GM18861 (cell line): ENCODE results near the gene MCL1.

Experiments
- ATAC-seq: cut with Tn5 transposase; IDR thresholded peaks from one replicate; pipeline ENCODE4 v1.9.1; 2021; ENCODE audit not compliant: unreplicated experiment

Gene MCL1

DNA sequence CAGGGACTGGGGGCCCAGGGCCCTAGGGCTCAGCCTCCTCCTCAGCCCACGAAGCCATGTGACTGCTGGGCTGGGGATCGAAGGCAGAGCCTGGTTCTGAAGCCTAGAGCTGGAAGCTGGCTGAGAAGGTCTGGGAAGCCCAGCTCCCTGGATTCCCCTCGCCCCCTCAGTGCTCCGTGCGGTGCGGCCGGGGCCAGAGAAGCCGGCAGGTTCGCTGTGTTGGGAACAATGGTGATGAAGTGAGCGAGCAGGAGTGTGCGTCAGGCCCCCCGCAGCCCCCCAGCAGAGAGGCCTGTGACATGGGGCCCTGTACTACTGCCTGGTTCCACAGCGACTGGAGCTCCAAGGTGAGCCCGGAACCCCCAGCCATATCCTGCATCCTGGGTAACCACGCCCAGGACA is 21.1 kb downstream of the MCL1 start:
- ATAC-seq = no peak

DNA sequence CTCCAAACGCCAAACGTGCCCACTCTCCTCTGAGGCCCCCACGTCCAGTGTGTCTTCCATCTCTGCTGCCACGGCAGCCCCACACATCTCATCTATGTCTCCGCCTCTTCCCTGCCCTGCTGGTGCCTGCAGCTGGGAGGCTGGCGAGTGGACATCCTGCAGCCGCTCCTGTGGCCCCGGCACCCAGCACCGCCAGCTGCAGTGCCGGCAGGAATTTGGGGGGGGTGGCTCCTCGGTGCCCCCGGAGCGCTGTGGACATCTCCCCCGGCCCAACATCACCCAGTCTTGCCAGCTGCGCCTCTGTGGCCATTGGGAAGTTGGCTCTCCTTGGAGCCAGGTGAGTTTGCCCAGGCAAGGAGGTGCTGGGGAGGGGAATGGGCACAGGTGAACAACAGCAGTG is 21.6 kb downstream of the MCL1 start:
- ATAC-seq = no peak

DNA sequence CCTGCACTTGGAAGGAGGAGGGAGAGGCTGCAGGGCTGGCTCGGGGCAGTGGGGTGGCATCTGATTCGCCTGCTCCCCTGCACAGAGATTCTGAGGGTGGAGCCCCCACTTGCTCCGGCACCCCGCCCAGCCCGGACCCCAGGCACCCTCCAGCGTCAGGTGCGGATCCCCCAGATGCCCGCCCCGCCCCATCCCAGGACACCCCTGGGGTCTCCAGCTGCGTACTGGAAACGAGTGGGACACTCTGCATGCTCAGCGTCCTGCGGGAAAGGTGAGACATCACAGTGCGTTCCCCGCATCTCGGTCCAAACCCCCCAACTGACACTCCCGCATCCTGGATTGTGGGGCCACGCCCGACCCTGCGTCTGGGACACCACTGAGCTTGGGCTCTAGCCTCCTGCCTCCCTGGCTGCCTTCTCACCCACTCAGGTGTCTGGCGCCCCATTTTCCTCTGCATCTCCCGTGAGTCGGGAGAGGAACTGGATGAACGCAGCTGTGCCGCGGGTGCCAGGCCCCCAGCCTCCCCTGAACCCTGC is 22.3 kb downstream of the MCL1 start:
- no peak for ATAC-seq

DNA sequence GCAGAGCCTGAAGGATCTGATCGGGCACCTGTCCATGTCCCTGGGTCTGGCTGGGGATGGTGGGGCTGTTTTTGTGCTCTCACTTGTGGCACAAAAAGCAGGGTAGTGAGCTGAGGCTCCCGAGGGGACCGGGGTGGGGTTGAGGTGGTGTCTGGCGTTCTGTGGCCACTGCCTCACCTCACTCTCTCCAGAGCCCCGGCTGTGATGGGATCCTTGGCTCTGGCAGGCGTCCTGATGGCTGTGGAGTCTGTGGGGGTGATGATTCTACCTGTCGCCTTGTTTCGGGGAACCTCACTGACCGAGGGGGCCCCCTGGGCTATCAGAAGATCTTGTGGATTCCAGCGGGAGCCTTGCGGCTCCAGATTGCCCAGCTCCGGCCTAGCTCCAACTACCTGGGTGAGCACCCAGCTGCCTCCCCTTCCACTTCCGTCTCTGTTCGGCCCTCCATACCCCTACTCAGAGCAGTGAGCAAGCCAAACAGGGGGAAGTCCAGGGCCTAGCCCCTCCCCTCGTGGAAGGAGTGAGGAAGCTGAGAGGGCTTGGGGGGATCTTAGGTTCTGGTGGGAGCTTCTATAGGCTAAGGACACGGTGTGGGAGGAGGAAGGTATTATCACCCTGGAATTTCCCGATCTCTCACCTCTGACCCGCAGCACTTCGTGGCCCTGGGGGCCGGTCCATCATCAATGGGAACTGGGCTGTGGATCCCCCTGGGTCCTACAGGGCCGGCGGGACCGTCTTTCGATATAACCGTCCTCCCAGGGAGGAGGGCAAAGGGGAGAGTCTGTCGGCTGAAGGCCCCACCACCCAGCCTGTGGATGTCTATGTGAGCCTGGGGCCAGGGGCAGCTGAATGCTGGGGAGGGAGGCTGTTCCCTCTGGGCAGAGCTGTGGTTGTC is 23.2 kb downstream of the MCL1 start:
- ATAC-seq = no peak

DNA sequence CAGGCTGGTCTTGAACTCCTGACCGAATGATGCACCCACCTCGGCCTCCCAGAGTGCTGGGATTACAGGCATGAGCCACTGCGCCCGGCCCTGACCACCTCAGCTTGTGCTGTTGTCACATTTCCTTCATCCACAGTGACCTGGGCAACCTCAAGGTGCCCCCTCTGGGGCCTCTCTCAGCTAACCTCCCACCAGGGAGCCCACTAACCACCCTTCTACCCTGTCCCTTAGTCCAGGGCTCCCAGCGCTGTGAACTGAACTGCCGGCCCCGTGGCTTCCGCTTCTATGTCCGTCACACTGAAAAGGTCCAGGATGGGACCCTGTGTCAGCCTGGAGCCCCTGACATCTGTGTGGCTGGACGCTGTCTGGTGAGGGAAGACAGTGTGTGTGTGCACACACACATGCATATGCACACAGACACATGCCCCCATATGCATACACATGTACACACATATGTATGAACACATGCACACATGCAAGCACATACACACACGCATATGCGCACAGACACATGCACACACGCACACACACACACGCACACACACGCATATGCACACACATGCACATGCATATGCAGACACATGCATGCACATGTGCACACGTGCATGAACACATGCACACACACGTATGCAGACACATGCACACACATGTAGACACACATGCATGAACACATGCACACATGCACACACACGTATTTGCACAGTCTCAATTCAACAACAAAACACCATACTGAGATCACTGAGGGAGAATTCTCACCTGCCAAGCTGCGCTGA is 24.0 kb downstream of the MCL1 start:
- ATAC-seq = no peak

DNA sequence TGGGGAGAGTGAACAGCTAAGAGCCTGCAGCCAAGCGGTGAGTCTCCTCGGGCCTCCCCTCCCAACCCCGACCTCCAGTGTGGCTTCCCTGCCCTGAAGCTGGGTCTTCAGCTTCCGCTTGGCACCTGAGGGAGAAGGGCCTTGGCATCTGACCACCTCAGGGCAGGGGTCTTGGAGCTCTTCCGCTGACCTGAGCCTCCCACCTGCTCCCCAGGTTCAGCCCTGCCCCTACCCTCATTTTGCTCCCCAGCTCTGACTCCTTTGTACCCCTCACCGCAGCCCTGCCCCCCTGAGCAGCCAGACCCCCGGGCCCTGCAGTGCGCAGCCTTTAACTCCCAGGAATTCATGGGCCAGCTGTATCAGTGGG is 25.3 kb downstream of the MCL1 start:
- no peak for ATAC-seq

DNA sequence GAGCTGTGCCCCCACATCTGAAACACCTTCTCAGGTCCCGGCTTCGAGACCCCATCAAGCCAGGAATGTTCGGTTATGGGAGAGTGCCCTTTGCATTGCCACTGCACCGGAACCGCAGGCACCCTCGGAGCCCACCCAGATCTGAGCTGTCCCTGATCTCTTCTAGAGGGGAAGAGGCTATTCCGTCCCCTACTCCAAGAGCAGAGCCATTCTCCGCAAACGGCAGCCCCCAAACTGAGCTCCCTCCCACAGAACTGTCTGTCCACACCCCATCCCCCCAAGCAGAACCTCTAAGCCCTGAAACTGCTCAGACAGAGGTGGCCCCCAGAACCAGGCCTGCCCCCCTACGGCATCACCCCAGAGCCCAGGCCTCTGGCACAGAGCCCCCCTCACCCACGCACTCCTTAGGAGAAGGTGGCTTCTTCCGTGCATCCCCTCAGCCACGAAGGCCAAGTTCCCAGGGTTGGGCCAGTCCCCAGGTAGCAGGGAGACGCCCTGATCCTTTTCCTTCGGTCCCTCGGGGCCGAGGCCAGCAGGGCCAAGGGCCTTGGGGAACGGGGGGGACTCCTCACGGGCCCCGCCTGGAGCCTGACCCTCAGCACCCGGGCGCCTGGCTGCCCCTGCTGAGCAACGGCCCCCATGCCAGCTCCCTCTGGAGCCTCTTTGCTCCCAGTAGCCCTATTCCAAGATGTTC is 25.9 kb downstream of the MCL1 start:
- ATAC-seq = no peak

DNA sequence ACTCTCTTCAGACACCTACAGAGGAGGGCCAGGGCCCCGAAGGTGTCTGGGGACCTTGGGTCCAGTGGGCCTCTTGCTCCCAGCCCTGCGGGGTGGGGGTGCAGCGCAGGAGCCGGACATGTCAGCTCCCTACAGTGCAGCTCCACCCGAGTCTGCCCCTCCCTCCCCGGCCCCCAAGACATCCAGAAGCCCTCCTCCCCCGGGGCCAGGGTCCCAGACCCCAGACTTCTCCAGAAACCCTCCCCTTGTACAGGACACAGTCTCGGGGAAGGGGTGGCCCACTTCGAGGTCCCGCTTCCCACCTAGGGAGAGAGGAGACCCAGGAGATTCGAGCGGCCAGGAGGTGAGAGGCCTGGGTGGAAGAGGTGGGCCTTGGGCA is 26.5 kb downstream of the MCL1 start:
- ATAC-seq = no peak

DNA sequence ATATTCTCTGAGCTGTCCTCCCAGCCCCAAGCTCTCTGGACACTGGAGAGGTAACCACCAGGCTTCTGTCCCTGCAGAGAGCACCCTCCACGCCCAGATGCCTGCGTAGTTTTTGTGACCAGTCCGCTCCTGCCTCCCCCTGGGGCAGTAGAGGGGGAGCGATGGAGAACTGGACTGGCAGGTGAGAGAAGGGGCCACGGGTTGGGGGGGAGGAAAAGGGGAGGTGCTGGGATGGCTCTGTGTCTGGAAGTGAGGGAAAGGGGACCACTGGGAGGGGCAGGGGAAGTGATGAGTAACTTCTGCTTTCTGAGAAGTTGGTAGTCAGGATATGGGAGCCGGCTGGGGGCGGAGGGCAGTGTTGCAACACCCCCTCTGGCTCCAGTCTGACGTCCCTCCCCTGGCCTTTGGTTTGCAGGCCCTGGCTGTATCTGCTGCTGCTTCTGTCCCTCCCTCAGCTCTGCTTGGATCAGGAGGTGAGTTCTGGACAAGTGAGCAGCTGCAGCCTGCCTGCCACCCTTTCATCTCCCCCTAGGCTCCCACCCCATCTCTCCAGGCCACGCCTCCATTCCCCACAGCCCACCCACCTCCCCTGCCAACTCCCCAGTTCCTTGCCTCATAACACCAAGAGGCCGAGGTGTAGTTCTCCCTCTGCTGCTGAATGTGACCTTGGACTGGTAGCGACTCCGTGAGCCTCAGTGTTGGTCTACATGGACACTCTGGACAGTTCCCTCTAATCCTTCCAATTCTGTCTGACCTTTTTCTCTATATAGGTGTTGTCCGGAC is 27.1 kb downstream of the MCL1 start:
- no peak for ATAC-seq

DNA sequence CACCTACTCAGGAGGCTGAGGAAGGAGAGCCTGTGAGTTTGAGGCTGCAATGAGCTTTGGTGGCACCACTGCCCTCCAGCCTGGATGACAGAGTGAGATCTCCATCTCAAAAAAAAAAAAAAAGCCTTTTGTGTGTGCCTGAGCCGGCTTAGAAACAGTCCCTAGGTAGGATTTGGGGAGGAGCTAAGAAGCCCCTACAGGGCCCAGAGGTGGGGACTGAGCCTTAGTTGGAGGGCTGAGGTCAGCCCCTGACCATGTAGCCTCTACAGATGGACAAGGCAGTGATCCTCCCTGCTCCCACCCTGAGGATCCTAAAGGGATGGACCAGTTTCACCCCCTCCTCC is 27.7 kb downstream of the MCL1 start:
- no peak for ATAC-seq

DNA sequence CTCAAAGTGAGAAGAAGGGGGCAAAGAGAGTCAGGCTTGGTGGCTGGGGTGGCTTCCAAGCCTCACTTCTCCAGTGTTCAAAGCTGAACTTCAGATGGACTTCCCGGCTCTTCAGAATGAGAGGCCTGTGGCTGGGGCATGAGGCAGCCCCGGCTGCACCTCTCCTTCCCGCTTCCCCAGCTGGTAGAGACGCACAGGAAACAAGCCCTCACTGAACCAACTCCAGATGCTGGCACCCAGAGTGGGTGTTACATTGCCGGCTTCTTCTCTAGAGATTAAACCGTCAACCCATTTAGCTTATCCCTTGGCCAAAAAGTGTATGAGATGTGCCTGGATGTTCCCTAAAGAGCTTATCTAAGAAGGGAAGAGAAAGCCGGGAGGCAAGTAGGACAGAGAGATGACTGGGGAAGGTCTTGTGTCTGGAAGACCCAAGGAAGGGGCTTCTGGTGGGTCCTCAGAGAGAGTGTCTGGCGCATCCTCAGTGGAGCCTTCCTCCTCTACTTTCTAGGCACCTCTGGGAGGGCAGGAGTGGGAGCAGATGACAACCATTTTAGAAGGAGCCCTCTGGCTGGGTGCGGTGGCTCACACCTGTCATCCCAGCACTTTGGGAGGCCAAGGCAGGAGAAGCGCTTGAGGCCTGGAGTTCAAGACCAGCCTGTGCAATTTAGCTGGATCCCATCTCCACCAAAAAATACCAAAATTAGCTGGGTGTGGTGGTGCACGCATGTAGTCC is 28.2 kb downstream of the MCL1 start:
- ATAC-seq = no peak

DNA sequence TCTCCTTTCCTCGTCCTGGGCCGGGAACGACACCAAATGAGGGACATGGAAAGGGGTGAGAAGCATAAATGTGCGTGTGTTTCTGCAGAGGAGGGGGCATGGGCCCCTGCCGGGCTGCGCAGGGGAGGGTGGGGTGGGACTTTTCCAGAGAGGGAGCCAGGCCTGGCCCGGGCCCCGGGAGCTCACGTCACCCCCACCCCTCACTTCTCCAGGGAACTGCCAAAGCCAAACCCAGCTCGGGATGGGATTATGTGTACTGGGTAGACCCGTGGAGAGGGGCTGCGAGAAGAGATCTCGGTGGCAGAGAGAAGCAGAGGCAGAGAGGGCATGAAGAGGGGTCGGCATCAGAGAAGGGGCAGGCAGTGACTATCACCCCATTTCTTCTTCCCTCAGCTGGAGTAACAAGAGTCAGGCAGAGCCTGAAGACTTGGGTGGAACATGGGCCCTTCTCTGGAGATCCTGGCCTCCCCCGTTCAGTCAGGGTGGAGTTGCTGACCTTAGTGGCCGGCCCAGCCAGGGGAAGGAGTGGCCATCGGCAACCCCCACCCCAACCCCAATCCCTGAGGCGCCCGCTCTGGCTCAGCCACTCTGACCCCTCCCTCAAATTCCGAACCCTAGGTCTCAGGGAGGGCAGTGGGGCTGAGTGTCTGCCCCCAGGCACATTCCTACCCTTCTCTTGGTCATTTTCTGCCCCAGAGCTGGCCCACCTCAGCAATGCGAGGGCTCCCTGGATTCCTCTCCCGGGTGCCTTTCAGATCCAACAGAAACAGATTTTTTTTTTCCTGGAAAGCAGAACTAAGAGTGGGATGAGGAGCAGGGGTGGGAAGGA is 29.0 kb downstream of the MCL1 start:
- no peak for ATAC-seq

DNA sequence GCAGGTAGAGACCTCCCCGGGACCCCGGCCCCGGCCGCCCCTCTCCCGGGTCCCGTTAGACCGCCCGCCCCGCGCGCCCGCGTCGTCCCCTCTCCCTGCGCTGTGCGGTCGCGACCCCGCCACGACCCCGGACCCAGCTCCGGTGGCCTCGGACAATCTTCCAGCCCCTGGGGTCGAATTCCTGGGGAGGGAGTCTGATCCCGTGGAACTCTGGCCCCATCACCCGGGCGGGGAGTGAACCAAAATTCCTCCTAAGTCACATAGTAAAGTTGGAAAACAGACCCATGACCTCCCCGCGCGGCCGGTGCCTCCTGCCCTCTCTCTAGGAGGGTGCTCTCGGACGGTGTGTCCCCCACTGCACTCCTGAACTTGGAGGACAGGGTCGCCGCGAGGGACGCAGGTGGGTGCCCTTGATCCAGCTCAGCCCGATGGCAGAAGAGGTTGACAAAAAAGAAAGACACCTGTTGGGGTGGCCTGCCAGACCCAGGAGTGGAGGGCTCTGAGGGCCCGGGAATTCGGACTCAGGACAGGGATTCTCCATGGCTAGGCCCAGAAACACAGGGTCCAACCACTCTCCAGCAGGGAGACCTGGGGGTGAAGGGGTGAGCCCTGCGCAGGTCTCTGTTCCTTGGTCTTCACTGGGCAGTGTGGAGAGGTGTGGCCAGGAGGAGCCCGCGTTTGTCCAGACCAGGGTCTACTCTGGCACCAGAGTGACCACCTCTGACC is 29.8 kb downstream of the MCL1 start:
- no peak for ATAC-seq

DNA sequence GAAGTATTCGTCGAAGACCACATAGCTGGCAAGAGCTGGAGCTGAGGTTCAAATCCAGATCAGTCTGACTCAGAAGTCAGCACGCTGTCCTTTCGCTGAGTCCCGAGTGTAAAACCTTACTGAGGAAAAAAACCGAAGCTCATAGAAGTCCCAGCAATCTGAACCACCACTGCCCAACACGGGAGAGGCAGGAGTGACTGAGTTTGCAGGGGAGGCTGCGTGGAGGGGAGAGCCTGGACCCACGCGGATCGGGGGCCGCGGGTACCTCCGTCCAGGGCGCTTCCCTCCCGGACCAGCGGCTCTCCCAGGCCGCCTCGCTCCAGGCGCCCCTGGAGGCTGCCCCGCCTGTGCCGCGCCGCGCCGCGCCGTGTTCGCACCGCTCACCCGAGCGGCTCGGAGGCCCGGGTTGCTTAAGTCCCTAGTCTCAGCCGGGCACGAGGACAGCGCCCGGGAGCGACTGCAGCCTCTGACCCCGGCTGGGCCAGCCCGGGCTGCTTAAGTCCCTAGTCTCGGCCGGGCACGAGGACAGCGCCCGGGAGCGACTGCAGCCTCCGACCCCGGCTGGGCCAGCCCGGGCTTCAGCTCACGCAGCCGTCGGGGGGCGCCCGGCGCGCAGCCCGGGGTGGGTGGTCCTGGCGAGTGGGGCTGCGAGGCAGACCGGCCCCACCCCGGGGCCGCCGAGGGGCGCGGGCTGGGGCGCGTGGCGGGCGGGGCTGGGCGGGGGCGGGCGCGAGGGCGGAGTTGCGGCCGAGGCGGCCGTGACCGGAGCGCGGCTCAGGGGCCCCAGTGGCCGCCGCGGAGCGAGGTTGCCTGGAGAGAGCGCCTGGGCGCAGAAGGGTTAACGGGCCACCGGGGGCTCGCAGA is 30.5 kb downstream of the MCL1 start, which contains the start of gene ADAMTSL4:
Gene ADAMTSL4 (plus strand): TSS at position 777 of the 864 bp plus-strand sequence. CDS start 2,881 bp downstream, outside the sequence.
- ATAC-seq = no peak

DNA sequence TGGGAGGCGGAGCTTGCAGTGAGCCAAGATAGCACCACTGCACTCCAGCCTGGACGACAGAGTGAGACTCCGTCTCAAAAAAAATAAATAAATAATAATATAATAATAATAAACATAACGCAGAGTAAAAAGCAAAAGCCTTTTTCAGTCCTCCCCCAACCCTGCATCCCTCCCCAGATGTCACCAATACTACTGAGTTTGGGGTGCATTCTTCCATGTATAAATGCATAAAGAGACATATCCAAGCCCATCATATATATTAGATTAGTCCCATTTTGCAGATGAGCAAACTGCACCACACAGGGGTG is 31.1 kb downstream of the MCL1 start:
- no peak for ATAC-seq

DNA sequence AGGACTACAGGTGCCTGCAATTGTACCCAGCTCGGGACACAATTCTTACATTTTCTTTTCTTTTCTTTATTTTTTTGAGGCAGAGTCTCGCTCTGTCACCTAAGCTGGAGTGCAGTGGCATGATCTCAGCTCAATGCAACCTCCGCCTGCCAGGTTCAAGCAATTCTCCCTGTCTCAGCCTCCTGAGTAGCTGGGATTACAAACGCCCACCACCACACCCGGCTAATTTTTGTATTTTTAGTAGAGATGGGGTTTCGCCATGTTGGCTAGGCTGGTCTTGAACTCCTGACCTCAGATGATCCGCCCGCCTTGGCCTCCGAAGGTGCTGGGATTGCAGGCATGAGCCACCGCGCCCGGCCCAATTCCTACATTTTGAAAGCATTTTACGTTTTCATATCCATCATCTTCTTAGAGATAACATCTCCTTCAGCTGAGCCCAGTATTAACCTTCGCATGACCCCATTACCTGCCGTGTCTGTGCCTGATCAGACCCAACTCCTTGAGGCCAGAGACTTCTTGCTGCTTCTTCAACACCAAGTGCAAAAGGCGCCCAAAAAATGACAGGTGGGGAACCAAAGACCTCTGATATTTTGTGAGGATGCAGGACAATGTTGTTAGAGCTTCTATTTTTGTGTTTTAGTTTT is 33.0 kb downstream of the MCL1 start:
- no peak for ATAC-seq

DNA sequence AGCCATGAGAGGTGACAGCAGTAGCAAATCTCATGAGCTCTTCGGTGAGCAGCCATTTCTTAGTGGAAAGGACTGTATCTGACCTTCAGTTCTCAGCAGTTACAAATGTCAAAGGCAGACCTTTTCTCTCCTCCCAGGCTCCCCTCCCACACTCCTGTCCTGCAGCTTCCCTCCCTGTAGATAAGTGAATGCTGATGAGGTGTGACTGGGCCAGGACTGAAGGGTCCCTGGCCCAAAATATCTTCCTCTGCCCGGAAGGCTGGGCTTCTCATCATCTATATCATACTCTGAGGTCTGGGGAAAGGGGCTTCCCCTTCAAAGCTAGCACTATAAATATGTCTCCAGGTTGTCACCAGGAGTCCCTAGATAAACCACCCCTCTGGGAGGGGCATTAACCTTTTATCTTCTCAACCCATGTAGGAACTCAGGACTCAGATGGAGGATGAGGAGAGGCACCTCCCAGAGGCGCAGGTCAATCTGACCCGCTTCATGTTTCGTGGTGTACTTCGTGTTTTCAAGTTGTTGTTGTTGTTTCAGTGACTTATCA is 33.9 kb downstream of the MCL1 start:
- no peak for ATAC-seq
